Natural killer cell (primary cell): Measurements from ENCODE around the gene ARID4B. TPM values are rescaled to one million over a fixed set of nuclear protein-coding genes. Genes with fewer than 3 reads are reported as not detected.

ENCODE experiments used
- ATAC-seq, 3 donors: fragments of 150-1000 bp in 2 of 3; fragments of 200-7000 bp in 1 of 3; cut with Tn5 transposase; 1 replicate in 1 of 3; 2 replicates in 2 of 3; pipeline ENCODE4 v1.10.0; 2021; ENCODE audit warnings: mild to moderate bottlenecking in 2 of 3, moderate library complexity in 2 of 3
- DNase-seq, 2 donors: peaks; one replicate each; pipeline versions ENCODE4 v3.0.0 to v3.0.0-alpha.2; 2013 to 2021; ENCODE audit warnings: mixed read lengths in 1 of 2
- H3K27ac ChIP-seq: one replicate; pipeline ENCODE4 v1.5.1; 2013; ENCODE audit warnings: mild to moderate bottlenecking, low read length
- H3K27me3 ChIP-seq: one replicate; pipeline ENCODE4 v1.6.1; 2013; ENCODE audit warnings: low read length; ENCODE audit not compliant: control insufficient read depth, insufficient read depth
- H3K36me3 ChIP-seq: one replicate; pipeline ENCODE4 v1.6.1; 2013; ENCODE audit warnings: low read length; ENCODE audit not compliant: control insufficient read depth, insufficient read depth
- H3K4me1 ChIP-seq: one replicate; pipeline ENCODE4 v1.6.1; 2013; ENCODE audit warnings: low read length; ENCODE audit not compliant: control insufficient read depth, insufficient read depth
- H3K4me3 ChIP-seq: one replicate; pipeline ENCODE4 v1.5.1; 2013; ENCODE audit warnings: low read length
- H3K9me3 ChIP-seq: one replicate; pipeline ENCODE4 v1.6.1; 2013; ENCODE audit warnings: low read length; ENCODE audit not compliant: control insufficient read depth, insufficient read depth
- H3K27ac Mint-ChIP-seq, 2 donors: one replicate each; pipeline ENCODE4 v1.8.0; 2022; ENCODE audit warnings: mild to moderate bottlenecking in 2 of 2, mixed read lengths in 2 of 2, moderate library complexity in 1 of 2
- H3K27me3 Mint-ChIP-seq, 2 donors: one replicate each; pipeline ENCODE4 v1.8.0; 2022; ENCODE audit warnings: low read depth in 2 of 2, mixed read lengths in 2 of 2
- H3K36me3 Mint-ChIP-seq: one replicate; pipeline ENCODE4 v1.8.0; 2022; ENCODE audit warnings: mixed read lengths
- H3K4me1 Mint-ChIP-seq, 2 donors: one replicate each; pipeline ENCODE4 v1.8.0; 2022; ENCODE audit warnings: mixed read lengths in 2 of 2
- H3K4me3 Mint-ChIP-seq: one replicate; pipeline ENCODE4 v1.8.0; 2022; ENCODE audit warnings: mild to moderate bottlenecking, moderate library complexity, mixed read lengths
- H3K9me3 Mint-ChIP-seq, 2 donors: one replicate each; pipeline ENCODE4 v1.8.0; 2022; ENCODE audit warnings: mixed read lengths in 2 of 2
- CTCF ChIP-seq: fragments of 200-600 bp; IDR thresholded peaks from one replicate; pipeline ENCODE4 v1.8.0; 2022; ENCODE audit warnings: antibody characterized with exemption
- WGBS: methylation state at CpG from one replicate; pipeline ENCODE4 v1.1.7; 2013; ENCODE audit warnings: missing lambda C conversion rate; ENCODE audit not compliant: insufficient coverage; 5-methylcytosine and 5-hydroxymethylcytosine counted together
- intact Hi-C: fragments of 100-400 bp; cut with micrococcal nuclease; formaldehyde crosslinking; loops from one replicate; pipeline ENCODE4 v1.14.2; 2022
- total RNA-seq, 4 donors: library from RNA; stranded (reverse); fragments of 120-200 nt in 1 of 4; gene quantifications; one replicate each; pipeline versions ENCODE4 v1.2.3 to v1.2.4, GENCODE V29; 2013 to 2022

The ARID4B gene
- total RNA-seq, 3 donors from 2014 or later (not counting 1 experiment from before 2014, with no cell fraction given): 161 to 189 (median 178) TPM

GRCh38 chr1:235326719-235327558, 1.0 kb downstream of the ARID4B start:
- H3K27ac ChIP-seq: peak overlapping the region; percentile 92
- Mint-ChIP-seq H3K9me3 (no peaks in the 10 kb centered on the region), H3K27ac (no peak overlapping the region), H3K4me3 (peak overlapping the region; percentile 99), H3K4me1 (peaks cover 39 to 43% of the 10 kb centered on the region in 2 donors), H3K36me3 (no peaks in the 10 kb centered on the region), H3K27me3 (no peaks in the 10 kb centered on the region)
- intact Hi-C loops: loop anchor here (5.0 to 10.0 kb wide), 4 partner anchors 90 to 722 kb away; partner anchors contain the start of genes LYST and TOMM20
- peaks cover 4% of the 10 kb centered on the region for H3K36me3 ChIP-seq
- peak; percentile 11 to 31 (median 15) for ATAC-seq
- peaks cover 32% of the 10 kb centered on the region for H3K4me1 ChIP-seq
- H3K9me3 ChIP-seq: no peaks in the 10 kb centered on the region
- peak overlapping the region; percentile 96 for H3K4me3 ChIP-seq
- no peak for TF ChIP-seq CTCF
- WGBS: 0% methylated on average over 78 of the region's 78 CpGs
- peak; percentile 68 to 89 for DNase-seq
- no peaks in the 10 kb centered on the region for H3K27me3 ChIP-seq

GRCh38 chr1:235325854-235326253, 2.1 kb downstream of the ARID4B start:
- Histone ChIP-seq H3K4me1 (peaks cover 39% of the 10 kb centered on the region), H3K4me3 (peak overlapping the region; percentile 96), H3K9me3 (no peaks in the 10 kb centered on the region), H3K27ac (peak overlapping the region; percentile 20), H3K36me3 (peaks cover 4% of the 10 kb centered on the region), H3K27me3 (no peaks in the 10 kb centered on the region)
- H3K27ac Mint-ChIP-seq: no peak overlapping the region
- no peaks in the 10 kb centered on the region for H3K36me3 Mint-ChIP-seq
- H3K4me1 Mint-ChIP-seq: peaks cover 39 to 43% of the 10 kb centered on the region in 2 donors
- intact Hi-C loops: loop anchor here (5.0 to 10.0 kb wide), 4 partner anchors 91 to 721 kb away; partner anchors contain the start of genes LYST and TOMM20
- H3K9me3 Mint-ChIP-seq: no peaks in the 10 kb centered on the region
- 46% methylated on average over 1 of the region's 2 CpGs for WGBS
- DNase-seq: no peak
- no peaks in the 10 kb centered on the region for H3K27me3 Mint-ChIP-seq
- no peak for TF ChIP-seq CTCF
- ATAC-seq: no peak
- peak overlapping the region; percentile 99 for H3K4me3 Mint-ChIP-seq

DNA sequence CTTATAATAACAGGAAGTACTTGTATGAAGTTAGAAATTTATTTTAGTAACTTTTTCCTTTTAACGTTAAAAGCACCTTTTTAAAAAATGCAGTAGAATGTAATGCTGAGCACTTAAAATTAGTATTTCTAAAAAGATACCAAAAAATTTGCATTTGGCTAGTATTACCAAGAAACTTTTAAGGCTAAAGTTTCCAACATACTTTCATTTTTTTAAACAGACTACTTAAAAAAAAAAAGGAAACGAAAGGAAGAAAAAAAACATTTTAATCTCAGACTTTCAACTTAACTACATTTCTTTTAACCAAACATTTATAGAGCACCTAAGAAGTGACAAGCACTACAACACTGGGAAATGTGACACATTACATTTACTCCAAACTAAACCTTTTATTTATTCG, 2.8 kb downstream of the ARID4B start:
- no peaks in the 10 kb centered on the region for H3K27me3 Mint-ChIP-seq
- intact Hi-C loops: loop anchor here (5.0 to 10.0 kb wide), 4 partner anchors 92 to 720 kb away; partner anchors contain the start of genes LYST and TOMM20
- H3K36me3 ChIP-seq: peaks cover 4% of the 10 kb centered on the region
- H3K27me3 ChIP-seq: no peaks in the 10 kb centered on the region
- no peaks in the 10 kb centered on the region for H3K36me3 Mint-ChIP-seq
- H3K4me3 ChIP-seq: peak overlapping the region; percentile 19
- no peak overlapping the region for H3K27ac Mint-ChIP-seq
- H3K4me1 Mint-ChIP-seq: peaks cover 45% of the 10 kb centered on the region in 2 donors
- ATAC-seq: no peak
- peaks cover 37% of the 10 kb centered on the region for H3K4me1 ChIP-seq
- TF ChIP-seq CTCF: no peak
- H3K9me3 Mint-ChIP-seq: no peaks in the 10 kb centered on the region
- 17% methylated on average over 1 of the region's 3 CpGs for WGBS
- no peak for DNase-seq
- H3K27ac ChIP-seq: peak overlapping the region; percentile 20
- H3K9me3 ChIP-seq: no peaks in the 10 kb centered on the region
- H3K4me3 Mint-ChIP-seq: peak overlapping the region; percentile 99
